ENCODE results near the gene CDYL.

The CDYL gene

DNA sequence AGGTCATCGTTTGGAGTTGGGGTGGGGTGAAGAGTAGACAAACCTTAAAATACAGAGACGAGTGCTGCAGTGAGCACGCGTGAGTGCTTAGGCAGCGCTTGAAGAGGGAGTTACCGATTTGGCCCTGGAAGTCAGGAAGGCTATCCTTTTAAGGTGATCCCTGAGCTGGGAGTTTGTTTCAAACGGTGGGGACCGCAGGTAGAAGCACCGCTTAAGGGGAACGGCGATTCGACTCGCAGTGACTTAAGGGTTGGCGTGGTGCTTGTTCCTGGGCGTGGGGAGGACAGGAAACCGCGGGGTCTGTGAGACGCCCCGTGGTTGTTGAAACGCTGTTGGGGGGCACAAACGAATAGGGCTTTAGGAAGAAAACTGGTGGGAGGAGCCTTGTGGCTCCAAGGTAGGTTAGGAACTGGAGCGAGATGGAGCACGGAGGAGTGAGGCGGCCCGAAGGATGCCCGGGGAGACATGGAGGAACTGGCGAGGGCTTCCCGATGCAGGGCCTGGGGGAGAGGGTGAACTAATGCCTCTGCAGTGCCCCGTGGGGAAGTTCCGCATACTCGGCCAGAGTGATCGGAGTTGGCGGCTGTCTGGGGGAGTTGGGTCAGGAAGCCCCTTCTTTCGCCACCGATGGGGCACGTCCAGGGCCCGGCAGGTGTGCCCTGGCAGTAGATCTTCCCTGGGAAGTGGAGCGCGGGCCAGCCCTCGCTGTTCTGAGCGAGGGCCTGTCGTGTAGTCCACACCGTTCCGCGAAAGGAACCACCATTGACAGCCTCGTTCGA is 1.3 kb upstream of the CDYL start:
- DNase-seq (ENCODE audit: low read depth in 2 of 2), result no peak

DNA sequence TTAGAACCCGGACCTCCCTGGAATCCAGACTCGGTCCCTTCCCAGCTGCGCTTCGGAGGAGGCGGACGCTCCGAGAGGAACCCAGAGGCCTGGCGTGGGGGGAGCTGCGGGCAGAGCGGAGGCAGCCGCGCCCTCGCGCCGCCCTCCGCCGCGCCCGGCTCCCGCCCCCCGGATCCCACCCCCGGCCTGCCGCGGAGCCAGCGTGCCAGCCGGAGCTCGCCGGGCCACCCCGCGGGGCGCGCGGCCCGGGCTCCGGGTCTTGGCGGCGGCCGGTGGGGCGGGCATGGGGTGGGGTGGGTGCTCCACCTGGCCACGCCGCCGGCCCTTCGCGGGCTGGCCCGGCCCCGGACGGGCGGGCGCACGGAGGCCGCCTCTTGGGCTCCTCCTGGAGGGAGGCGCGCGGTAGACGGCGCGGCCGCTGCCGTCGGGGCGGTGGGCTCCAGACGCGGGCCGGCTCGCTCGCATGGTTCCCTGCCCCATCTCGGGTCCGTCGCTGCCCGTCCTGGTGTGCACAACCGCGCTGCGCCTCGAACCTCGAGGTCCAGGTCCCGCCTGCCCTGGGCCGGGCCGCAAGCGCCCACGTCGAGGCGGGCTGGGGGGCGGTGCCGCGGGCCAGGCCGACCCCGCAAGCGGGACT is 592 bp upstream of the CDYL start:
- DNase-seq (ENCODE audit: low read depth in 2 of 2), result peak; percentile 34 to 36

DNA sequence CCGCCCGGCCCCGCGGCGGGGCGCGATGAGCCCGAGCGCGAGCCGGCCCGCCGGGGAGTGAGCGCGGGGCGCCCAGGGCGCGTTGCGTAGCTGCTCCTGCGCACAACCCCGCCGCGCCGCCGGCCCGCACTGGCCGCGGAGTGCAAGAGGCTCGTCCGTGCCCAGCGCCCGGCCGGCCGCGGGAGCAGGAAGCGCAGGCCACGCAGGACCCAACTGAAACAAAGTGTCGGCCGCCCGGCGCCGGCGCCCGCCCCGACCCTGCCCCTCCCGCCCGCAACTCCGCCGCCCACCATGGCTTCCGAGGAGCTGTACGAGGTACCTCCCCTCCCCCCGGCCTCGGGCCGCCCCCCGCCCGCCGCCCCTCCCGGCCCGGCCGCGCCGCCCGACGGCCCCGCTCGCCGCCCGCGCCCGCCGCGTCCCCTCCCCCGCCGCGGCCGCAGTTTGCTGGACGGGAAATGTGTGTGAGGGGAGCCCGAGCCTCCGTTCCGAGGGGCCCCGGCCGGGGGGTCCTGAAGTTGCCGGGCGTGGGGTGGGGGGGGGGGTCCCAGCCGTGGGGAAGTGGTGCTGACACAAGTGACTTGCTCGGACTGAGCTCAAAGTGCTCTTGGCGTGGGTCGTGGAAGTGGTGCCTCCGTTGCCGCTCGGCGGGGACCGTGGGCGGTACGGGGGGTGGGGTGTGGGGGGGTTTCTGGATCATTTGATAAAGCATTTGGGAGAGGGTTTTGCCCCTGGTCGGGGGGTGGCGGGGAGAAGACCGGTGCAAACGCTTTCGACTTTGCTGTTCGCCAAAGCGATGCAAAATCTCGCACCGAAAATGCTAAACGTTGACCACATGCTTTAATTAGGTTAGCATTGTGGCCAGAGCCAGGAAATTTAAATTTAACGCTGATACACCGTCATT is 539 bp downstream of the CDYL start:
- no peak for DNase-seq (ENCODE audit: low read depth in 2 of 2)

DNA sequence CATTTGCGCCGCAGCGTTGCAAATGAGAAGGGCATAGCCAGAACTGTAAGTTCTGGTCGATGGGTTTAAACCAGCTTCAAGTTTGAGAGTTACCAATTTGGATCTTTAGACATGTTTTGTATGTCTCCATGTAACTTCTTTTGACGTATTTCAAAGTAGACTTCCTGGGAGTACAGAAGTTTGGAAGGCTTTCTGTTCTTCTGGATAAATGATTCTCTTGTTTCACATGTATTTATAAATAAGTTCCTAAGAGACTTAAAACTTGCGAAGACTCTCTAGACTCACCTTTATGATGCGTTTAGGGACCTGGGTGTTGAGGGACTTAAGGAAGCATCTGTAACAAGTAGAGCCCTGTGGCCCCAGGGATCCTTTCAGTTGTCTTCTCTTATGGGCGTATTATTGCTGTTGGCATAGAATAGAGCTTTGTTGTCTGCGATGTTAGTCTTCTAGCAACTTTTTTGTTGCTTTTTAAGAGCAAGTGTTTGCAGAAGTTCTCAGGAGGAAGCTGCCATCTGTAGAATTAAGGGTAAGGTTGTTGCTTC is 1.3 kb downstream of the CDYL start:
- DNase-seq (ENCODE audit: low read depth in 2 of 2), result no peak

DNA sequence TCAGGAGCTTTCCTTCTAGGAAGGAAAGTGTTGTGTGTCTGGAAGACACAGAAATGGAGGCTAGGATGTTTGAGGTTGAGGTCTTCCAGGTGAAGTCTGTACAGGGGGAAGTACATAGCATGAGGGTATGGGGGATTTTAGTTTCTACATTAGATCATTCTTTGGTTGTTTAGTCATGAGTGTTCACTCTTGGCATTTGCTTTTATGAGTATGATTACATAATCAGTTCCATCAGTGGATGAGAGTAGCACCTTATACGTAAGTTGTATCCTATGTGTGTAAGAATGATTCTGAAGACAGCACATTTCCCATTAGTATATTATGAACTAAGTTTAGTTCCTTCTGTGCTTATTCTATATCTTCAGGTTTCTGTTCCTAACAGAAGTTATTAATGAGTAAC is 1.9 kb downstream of the CDYL start:
- no peak for DNase-seq (ENCODE audit: low read depth in 2 of 2)

DNA sequence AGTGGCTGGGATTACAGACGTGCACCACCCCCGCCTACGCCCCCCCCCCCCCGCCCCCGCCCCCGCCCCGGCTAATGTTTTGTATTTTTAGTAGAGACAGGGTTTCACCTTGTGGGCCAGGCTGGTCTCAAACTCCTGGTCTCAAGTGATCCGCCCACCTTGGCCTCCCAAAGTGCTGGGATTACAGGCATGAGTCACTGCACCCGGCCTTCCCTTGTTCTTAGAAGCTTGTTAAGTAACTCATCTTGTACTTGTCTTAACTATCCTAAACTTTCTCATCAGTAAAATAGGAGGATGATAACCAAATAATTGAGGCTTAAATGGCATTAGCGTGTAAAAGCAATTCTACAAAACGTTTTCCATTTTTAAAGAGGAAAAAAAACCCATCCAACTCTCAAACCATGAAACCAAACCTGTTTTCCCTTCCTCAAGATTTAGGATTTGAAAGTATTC is 4.2 kb downstream of the CDYL start:
- DNase-seq (ENCODE audit: low read depth in 2 of 2), result no peak

DNA sequence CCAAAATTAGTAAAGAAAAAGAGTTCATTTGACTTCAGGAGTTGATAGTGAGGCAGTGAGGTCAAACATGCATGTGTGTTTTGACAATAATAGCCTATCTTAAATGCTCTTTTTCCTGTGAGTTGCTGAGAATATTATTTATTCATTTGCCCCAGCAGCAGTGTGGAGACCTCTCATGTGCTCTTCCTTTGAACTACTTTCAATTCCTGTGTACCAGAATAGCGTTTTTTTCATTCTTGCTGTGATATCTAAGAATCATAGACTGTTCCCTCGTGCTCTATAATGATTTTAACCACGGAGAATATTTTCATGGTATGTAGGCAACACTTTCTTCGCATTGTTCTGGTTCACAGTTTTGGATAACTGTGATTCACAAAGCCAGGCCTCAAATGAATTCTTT is 5.2 kb downstream of the CDYL start:
- DNase-seq (ENCODE audit: low read depth in 2 of 2), result no peak

DNA sequence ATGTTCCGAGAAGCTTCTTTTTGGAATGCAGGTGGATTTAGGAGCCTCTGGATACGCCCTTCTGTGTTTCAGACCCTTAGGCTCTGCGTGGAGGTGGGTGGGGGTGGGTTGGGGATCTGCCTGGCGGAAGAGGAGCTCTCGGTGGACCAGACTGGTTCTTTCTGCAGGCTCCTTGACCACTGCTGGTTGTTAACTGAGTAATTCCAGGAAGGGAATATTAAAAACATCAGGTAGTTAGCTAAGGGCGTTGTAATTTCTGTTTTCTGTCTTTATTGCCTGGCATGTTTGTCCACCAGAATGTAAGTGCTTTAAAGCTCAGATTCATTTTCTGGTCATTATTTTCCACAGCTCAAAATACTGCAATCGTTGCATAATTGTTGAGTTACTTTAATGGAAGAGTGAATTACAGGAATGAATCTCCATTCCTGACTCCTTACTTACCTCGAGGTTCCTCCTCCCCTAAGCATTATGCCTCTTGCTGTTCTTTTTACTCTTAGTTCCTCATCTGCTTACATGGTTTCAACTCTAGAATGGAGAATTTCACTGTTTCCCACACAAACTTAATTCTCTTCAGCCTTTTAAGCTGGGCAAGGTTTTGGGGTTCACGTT is 5.9 kb downstream of the CDYL start:
- DNase-seq (ENCODE audit: low read depth in 2 of 2), result no peak

DNA sequence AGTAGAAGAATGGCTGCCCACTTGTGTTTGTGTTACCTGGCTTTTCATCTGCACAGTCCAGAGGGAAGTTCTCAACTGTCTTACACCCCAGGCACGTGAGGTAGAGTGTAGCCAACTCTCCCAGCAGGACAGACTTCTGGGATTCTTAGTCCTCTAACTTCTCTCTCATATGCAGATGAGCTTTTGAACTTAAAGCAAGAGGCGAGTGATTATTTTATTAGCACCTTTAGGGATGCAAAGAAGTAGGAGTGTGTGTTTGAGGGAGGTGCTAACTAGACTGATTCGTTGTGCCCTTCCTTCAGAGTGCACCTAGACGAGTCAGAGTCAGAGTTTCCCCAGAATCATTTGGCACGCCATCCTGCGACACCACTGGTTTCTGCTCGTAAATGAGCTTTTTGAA is 10.8 kb downstream of the CDYL start:
- no peak for DNase-seq (ENCODE audit: low read depth in 2 of 2)

DNA sequence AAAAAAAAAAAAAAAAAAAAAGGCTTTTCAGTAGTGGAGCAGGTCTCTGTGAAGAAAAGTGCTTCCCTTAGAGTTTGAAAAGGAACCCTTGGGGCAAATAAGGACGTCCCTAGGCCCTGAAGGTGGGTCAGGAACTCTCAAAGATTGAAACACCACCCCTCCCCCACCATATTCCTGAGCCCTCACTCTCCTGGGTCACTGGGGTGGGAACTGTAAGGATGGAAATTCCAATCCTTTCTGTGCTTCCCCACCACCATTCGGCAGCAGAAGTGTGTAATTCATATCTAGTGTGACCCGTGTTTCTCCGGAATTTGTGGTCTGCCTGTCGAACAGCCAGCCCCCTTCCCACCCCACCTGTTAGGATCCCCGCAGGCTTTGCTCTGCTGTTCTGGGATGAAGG is 12.3 kb downstream of the CDYL start:
- DNase-seq (ENCODE audit: low read depth in 2 of 2), result no peak

DNA sequence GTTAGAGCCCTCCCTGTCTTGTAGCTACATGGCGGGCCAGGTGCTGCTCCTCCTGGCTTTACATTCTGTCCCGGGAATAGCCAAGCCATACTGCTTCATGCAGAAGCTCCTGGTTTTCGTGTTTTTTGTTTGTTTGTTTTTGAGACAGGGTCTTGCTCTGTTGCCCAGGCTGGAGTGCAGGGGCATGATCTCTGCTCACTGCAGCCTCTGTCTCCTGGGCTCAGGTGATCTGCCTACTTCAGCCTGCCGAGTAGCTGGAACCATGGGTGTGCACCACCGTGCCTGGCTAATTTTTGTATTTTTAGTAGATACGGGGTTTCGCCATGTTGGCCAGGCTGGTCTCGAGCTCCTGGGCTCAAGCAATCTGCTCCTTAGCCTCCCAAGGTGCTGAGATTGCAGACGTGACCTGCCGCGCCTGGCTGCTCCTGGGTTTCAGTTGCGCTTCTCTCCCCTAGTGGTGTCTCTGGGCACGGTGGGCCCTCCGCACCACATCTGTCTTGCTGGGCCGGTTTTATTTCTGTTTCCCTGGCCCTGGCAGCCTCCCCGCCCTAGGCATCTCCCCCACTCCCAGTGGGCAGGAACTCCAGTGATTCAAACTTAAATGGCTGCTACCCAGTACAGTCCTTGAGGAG is 12.9 kb downstream of the CDYL start:
- no peak for DNase-seq (ENCODE audit: low read depth in 2 of 2)

DNA sequence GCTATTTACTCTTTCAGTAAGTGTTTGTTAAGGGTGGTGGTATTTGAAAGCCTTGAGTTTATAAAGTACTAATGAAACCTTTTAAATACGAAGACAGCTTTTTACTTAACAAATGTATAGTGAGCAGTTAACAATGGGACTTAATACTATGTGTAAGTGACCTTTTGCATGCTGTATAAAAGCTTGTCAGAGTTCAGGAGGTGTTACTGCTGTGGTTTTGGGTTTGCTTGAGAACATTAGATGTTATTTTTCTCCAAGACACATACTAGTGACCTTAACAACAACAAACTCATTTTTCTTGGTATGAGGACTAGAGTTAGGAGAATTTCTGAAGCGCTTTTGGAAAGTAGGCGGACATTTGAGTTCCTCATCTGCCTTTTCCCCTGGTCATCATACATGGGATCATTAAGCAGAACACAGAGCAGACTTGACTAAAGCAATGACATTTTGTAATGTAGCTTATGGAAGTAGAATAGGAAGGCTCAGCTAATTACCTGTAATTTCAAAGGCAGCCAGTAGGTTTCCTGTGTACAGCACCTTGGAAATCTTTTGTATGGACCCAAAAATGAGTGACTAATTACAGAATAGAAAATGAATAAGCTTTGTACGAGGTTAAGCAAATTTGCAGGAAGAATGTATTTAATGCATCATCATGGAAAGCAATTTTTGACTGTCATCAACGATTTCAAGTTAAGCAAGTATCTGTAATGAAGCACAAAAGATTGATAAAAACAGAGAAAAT is 14.1 kb downstream of the CDYL start:
- no peak for DNase-seq (ENCODE audit: low read depth in 2 of 2)

DNA sequence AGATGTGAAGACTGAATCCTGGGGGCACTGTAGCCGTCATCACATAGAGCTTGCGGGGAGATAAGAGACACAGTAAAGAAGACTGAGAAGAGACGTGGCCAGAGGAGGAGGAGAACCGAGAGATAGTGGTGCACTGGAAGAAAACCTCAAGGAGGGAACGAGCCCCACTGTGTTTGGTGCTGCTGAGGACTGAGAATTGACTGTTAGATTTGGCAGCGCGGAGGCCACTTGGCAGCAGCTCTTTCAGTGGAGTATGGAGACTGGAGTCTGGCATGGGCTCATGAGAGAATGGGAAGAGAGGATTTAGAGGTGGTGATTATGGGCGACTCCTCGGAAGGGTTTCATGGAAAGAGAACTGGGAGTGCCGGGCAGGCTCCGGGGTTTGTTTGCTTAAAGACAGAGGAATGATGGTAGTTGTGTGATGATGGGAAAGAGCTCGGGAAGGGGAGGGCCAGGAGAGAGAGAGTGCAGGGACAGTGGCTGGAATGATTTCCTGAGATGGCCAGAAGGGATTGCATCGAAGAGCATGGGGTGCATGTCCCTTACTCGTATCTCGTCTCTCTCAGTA is 18.0 kb downstream of the CDYL start:
- no peak for DNase-seq (ENCODE audit: low read depth in 2 of 2)

DNA sequence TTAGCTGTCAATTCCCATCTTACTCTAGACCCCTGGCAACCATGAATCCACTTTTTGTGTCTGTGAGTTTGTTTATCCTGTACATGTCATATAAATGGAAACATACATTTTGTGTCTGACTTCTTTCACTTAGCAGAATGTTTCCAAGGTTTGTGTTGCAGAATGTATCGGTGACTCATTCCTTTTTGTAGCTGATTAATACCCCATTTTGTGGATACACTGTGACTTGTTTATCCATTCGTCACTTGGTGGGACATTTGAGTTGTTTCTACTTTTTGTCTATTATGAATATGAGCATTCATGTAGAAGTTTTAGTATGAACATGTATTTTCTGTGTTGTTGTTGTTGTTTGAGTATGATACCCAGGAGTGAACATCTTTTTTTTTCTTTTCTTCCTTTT is 21.4 kb downstream of the CDYL start:
- no peak for DNase-seq (ENCODE audit: low read depth in 2 of 2)

DNA sequence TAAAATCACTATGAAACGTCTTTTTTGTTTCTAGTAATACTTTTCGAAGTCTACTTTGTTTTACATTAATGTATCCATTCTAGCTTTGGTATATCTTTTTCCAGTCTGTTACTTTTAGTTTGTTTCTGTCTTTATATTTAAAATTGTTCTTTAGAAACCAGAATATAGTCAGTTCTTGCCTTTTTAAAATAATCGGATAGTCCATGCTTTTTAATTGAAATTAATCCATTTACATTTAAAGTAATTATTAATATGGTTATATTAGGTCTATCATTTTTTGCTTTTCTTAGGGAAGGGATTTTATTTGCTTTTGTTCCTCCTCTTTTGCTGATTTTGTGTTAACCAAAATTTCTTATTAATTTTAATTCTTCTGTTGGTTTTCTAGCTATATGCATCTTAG is 23.7 kb downstream of the CDYL start:
- no peak for DNase-seq (ENCODE audit: low read depth in 2 of 2)

DNA sequence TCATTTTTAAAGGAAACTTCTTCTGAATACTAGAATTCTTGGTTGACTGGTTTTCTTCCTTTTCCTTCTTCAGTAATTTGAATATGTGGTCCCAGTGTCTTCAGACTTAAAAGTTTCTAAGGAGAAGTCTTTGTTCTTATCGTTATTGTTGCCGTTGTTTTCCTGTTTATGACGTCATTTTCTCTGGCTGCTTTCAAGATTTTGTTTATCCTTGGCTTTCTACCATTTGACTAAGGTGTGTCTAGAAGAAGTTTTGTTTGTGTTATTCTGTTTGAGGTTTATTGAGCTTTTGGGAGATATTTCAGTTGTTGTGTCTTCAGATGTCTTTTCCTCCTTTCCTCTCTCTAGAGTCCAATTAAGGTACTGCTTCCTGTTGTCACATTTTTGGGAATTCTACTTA is 24.5 kb downstream of the CDYL start:
- DNase-seq (ENCODE audit: low read depth in 2 of 2), result no peak

DNA sequence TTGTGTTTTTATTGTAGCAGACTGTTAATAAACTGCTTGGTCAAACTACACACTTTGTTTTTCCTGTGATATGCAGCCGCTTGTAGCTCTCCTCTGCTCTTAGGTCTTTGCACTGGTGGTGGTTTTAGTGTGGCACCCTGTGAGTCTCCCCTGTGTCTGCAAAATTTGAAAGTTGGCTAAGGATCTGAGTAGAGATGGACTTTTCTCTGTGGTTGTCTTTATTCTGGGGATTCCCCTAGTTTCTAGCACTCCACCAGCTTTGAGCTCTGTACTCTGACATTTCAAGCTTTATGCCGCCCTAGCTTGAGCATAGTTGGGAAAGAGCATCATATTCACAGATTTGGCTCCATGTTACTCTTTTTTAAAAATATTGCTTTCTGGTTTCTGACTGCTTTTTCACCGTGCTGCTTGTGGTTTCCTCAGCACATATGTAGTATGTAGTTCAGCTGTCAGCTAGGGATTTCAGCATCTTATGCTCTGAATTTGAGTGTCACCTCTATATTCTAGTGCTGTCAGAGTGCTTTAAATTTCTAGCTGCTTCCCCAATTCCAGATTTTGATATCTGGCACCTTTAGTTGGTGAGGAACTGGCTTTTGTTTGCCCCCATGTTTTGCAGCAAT is 25.4 kb downstream of the CDYL start:
- DNase-seq (ENCODE audit: low read depth in 2 of 2), result no peak

DNA sequence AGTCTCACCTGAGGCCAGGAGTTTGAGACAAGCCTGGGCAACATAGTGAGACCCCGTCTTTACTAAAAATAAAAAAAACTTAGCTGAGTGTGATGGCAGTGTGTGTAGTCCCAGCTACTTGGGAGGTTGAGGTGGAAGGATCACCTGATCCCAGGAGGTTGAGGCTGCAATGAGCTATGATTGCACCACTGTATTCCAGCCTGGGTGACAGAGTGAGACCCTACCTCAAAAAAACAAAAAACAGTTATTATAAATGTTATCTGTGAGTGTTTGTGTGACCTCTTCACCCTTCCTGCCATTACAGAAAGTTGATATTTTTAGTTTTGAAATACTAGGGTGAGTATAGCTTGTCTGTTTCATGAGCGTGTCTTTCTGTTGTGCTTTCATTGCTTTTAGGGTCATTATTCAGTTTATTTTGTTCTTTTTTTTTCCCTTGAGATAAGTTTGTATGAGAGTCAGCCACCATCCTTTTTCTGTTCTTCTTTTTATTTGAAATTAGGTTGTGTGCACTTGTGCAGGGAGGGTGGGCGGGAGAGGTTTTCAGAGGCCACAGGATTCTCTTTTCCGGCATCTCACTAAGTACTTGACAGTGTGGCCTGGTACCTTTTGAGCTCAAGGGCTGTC is 26.2 kb downstream of the CDYL start:
- no peak for DNase-seq (ENCODE audit: low read depth in 2 of 2)

DNA sequence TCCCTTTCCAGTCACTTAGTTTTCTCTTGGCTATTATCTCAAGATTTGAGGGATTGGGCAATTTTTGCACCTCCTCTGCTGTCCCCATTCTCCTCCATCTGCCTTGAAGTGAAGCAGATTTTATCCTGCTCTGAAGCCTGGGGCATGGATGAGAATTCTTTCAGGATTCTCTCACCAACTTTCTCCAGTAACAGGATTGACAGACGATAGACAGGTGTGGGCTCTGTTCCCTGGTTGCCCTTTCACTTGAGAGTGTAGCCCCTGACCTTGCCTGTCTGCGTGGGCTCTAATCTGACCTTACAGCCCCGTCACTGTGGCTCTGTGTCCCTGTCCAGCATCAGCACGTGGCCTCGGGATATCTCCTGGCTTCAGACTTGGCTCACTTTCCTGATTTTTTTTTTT is 27.1 kb downstream of the CDYL start:
- DNase-seq (ENCODE audit: low read depth in 2 of 2), result no peak
